GM23248 (cell line): ENCODE measurements around the gene MYL6B.

Source experiments
- EZH2 ChIP-seq: fragments of 200-600 bp; sonication (generic); IDR thresholded peaks from 2 replicates; pipeline ENCODE4 v1.6.1; 2018; ENCODE audit warnings: antibody characterized with exemption, mild to moderate bottlenecking; ENCODE audit not compliant: insufficient read depth, poor library complexity, severe bottlenecking
- EZH2phosphoT487 ChIP-seq: fragments of 200-600 bp; sonication (generic); IDR thresholded peaks from 2 replicates; pipeline ENCODE4 v1.6.1; 2018; ENCODE audit warnings: antibody characterized with exemption, moderate library complexity, mild to moderate bottlenecking, low read depth; ENCODE audit not compliant: insufficient read depth

- TF ChIP-seq EZH2 (no peak), EZH2phosphoT487 (no peak)
These were observed 40.7 kb downstream of the MYL6B start for GRCh38 chr12:56193025-56193578.
